Upper lobe of left lung (tissue), 4 donors: ENCODE results near the gene TAPBPL.
"Not testable (repeated sequence)": the region's sequence is repeated elsewhere in the genome, so short reads cannot be mapped to it uniquely, and the experiment has no call there.

Experiments used
- CTCF ChIP-seq, 6 experiments: fragments of 450-650 bp in 4 of 6; fragments of 200-600 bp in 2 of 6; sonication (generic) in 2 of 6; IDR thresholded peaks; one replicate each; pipeline ENCODE4 v1.5.1; 2016 to 2019; ENCODE audit warnings: antibody characterized with exemption in 6 of 6
- POLR2A ChIP-seq, 4 donors: fragments of 450-650 bp; IDR thresholded peaks; one replicate each; pipeline ENCODE4 v1.5.1; 2016 to 2017; ENCODE audit warnings: antibody characterized with exemption in 4 of 4, mild to moderate bottlenecking in 2 of 4

- not testable (repeated sequence) for TF ChIP-seq POLR2A, CTCF (IDR thresholded peaks at IDR 0.05)
Observed at GRCh38 chr12:6466751-6467150, 14.9 kb downstream of the TAPBPL start.
